Left lung (tissue), 10 donors: ENCODE measurements around the gene TUBB4B. TPM values are rescaled to one million over a fixed set of nuclear protein-coding genes. Genes with fewer than 3 reads are reported as not detected.

ENCODE experiments used
- ATAC-seq: fragments of 200-7000 bp; cut with Tn5 transposase; one replicate; pipeline ENCODE4 v1.9.1; 2020; ENCODE audit warnings: moderate library complexity
- DNase-seq, 4 donors: peaks; one replicate each; pipeline ENCODE4 v3.0.0-alpha.2; 2013 to 2020
- H3K27ac ChIP-seq, 2 donors: fragments of 200-600 bp; sonication (generic) in 1 of 2; one replicate each; pipeline versions ENCODE4 v1.5.0 to v1.8.0; 2020 to 2021
- H3K27me3 ChIP-seq, 2 donors: fragments of 200-600 bp; sonication (generic) in 1 of 2; one replicate each; pipeline versions ENCODE4 v1.5.0 to v1.8.0; 2020 to 2021
- H3K36me3 ChIP-seq, 2 donors: fragments of 200-600 bp; sonication (generic) in 1 of 2; one replicate each; pipeline versions ENCODE4 v1.5.0 to v1.8.0; 2020 to 2021
- H3K4me1 ChIP-seq, 2 donors: fragments of 200-600 bp; one replicate each; pipeline ENCODE4 v1.8.0; 2021
- H3K4me3 ChIP-seq, 2 donors: fragments of 200-600 bp; sonication (generic) in 1 of 2; one replicate each; pipeline versions ENCODE4 v1.5.0 to v1.8.0; 2020 to 2021; ENCODE audit warnings: mild to moderate bottlenecking in 1 of 2
- H3K9me3 ChIP-seq, 2 donors: fragments of 200-600 bp; sonication (generic) in 1 of 2; one replicate each; pipeline versions ENCODE4 v1.5.0 to v1.8.0; 2020 to 2021
- CTCF ChIP-seq, 2 donors: fragments of 200-600 bp; sonication (generic) in 1 of 2; IDR thresholded peaks; one replicate each; pipeline versions ENCODE4 v1.5.0 to v1.8.0; 2021; ENCODE audit warnings: antibody characterized with exemption in 2 of 2
- intact Hi-C, 2 donors: fragments of 100-400 bp; cut with DNase I; formaldehyde crosslinking; loops; one replicate each; pipeline versions ENCODE4 v1.11.2 to v1.14.2; 2022
- polyA plus RNA-seq, 6 donors: library from polyadenylated mRNA; unstranded; fragments of 120-200 nt; gene quantifications; one replicate each; pipeline ENCODE4 v1.2.1, GENCODE V29; 2013; ENCODE audit not compliant: insufficient read length in 6 of 6
- total RNA-seq, 2 donors: library from RNA; stranded (reverse); fragmentation: NEBNext Ultra II Directional; extraction: Animal tissue kit (Norgen Biotek cat#: 25700); gene quantifications; one replicate each; pipeline ENCODE4 v1.2.1, GENCODE V29; 2021
- donor health status: DM: no; HTN: yes; CAD: no.
- donor health status: DM: no; HTN: no; CAD: no.

The TUBB4B gene
- total and polyA plus RNA-seq, 8 donors: 196 to 337 (median 248) TPM

GRCh38 chr9:137228968-137229896 is 11.9 kb upstream of the TUBB4B start:
- Histone ChIP-seq H3K4me3 (no peak overlapping the region), H3K9me3 (no peaks in the 10 kb centered on the region), H3K36me3 (no peaks in the 10 kb centered on the region), H3K27me3 (peaks cover 0 to 76% of the 10 kb centered on the region in 2 donors), H3K27ac (no peak overlapping the region), H3K4me1 (peaks cover 3 to 25% of the 10 kb centered on the region in 2 donors)
- intact Hi-C loops: no loop called here
- DNase-seq (no peak), ATAC-seq (no peak)
- no peak for TF ChIP-seq CTCF (IDR thresholded peaks at IDR 0.05)

- ATAC-seq (no peak), DNase-seq (no peak)
- intact Hi-C loops: loop anchor here in 1 of 2 donors (2.0 kb wide), 1 partner anchor 107 kb away; no protein-coding TSS in a partner anchor
- TF ChIP-seq CTCF (IDR thresholded peaks at IDR 0.05): no peak
- Histone ChIP-seq H3K4me1 (peaks cover 3 to 16% of the 10 kb centered on the region in 2 donors), H3K36me3 (no peaks in the 10 kb centered on the region), H3K27ac (no peak overlapping the region), H3K27me3 (peaks cover 0 to 85% of the 10 kb centered on the region in 2 donors), H3K9me3 (no peaks in the 10 kb centered on the region), H3K4me3 (no peak overlapping the region)
Observed at GRCh38 chr9:137229903-137230704, 11.0 kb upstream of the TUBB4B start.

- ATAC-seq (no peak), DNase-seq (no peak)
- Histone ChIP-seq H3K4me1 (peaks cover 3 to 17% of the 10 kb centered on the region in 2 donors), H3K36me3 (no peaks in the 10 kb centered on the region), H3K27me3 (peaks cover 0 to 92% of the 10 kb centered on the region in 2 donors), H3K27ac (no peak within 1 kb of the TSS), H3K4me3 (no peak within 1 kb of the TSS), H3K9me3 (no peaks in the 10 kb centered on the region)
- intact Hi-C loops: loop anchor here in 1 of 2 donors (2.0 kb wide), 1 partner anchor 108 kb away; no protein-coding TSS in a partner anchor
- TF ChIP-seq CTCF (IDR thresholded peaks at IDR 0.05): no peak
Observed at GRCh38 chr9:137230705-137231371, 10.2 kb upstream of the TUBB4B start, which contains the start of gene SLC34A3. SLC34A3 (plus strand) TSS chr9:137230901; CDS start chr9:137231703, 802 bp downstream.

GRCh38 chr9:137231372-137232039 is 9.6 kb upstream of the TUBB4B start:
- Histone ChIP-seq H3K4me1 (peaks cover 6 to 18% of the 10 kb centered on the region in 2 donors), H3K27ac (no peak overlapping the region), H3K27me3 (peaks cover 0 to 94% of the 10 kb centered on the region in 2 donors), H3K4me3 (no peak overlapping the region), H3K9me3 (no peaks in the 10 kb centered on the region), H3K36me3 (no peaks in the 10 kb centered on the region)
- DNase-seq: no peak
- intact Hi-C loops: loop anchor here in 1 of 2 donors (2.0 kb wide), 1 partner anchor 109 kb away; no protein-coding TSS in a partner anchor
- no peak for ATAC-seq
- no peak for TF ChIP-seq CTCF (IDR thresholded peaks at IDR 0.05)
